Erythroblast (primary cell): Measurements from ENCODE around the gene RAB18.

Source experiments
- GATA1 ChIP-seq: IDR thresholded peaks from 2 replicates; pipeline ENCODE4 v1.6.1; 2011; ENCODE audit warnings: low read depth, mild to moderate bottlenecking, control low read depth, low read length, moderate library complexity
- POLR2A ChIP-seq: IDR thresholded peaks from 2 replicates; pipeline ENCODE4 v1.6.1; 2011; ENCODE audit warnings: mild to moderate bottlenecking, low read length

- TF ChIP-seq POLR2A: no peak
- TF ChIP-seq GATA1: no peak
These were observed 27.3 kb downstream of the RAB18 start for GRCh38 chr10:27531336-27531847.
